Vagina (tissue), 2 donors: ENCODE measurements around the gene ITPK1. TPM values are rescaled to one million over a fixed set of nuclear protein-coding genes. Genes with fewer than 3 reads are reported as not detected.
"Not testable (repeated sequence)": the region's sequence is repeated elsewhere in the genome, so short reads cannot be mapped to it uniquely, and the experiment has no call there.

ENCODE experiments used
- DNase-seq, 2 donors: peaks; one replicate each; pipeline ENCODE4 v3.0.0-alpha.2; 2017; ENCODE audit errors: extremely low spot score in 2 of 2
- H3K27ac ChIP-seq: fragments of 200-600 bp; sonication (generic); one replicate; pipeline ENCODE4 v1.5.1; 2019
- H3K27me3 ChIP-seq: fragments of 200-600 bp; sonication (generic); one replicate; pipeline ENCODE4 v1.5.1; 2019
- H3K36me3 ChIP-seq, 2 donors: fragments of 200-600 bp; sonication (generic); one replicate each; pipeline ENCODE4 v1.5.1; 2017 to 2019
- H3K4me1 ChIP-seq: fragments of 200-600 bp; sonication (generic); one replicate; pipeline ENCODE4 v1.5.1; 2019
- H3K4me3 ChIP-seq, 2 donors: fragments of 200-600 bp; sonication (generic); 1 replicate in 1 of 2; 2 replicates in 1 of 2; pipeline ENCODE4 v1.5.1; 2016 to 2019
- H3K9me3 ChIP-seq: fragments of 200-600 bp; sonication (generic); one replicate; pipeline ENCODE4 v1.5.1; 2019
- POLR2A ChIP-seq, 2 donors: fragments of 450-650 bp; IDR thresholded peaks; one replicate each; pipeline ENCODE4 v1.6.1; 2017; ENCODE audit warnings: antibody characterized with exemption in 2 of 2, mild to moderate bottlenecking in 2 of 2, moderate library complexity in 2 of 2
- POLR2AphosphoS5 ChIP-seq, 2 donors: sonication (generic); formaldehyde crosslinking; IDR thresholded peaks; one replicate each; pipeline ENCODE4 v1.9.0; 2017; ENCODE audit warnings: antibody characterized with exemption in 2 of 2, mild to moderate bottlenecking in 2 of 2, low read depth in 1 of 2; ENCODE audit not compliant: insufficient read depth in 1 of 2
- intact Hi-C: fragments of 100-400 bp; cut with DNase I; formaldehyde crosslinking; loops from one replicate; pipeline ENCODE4 v1.15.1; 2023
- total RNA-seq: library from RNA; depleted of rRNA; stranded (reverse); fragments of >200 nt; gene quantifications from one replicate; pipeline ENCODE4 v1.2.3, GENCODE V29; 2016
- TF ChIP-seq, protein P1 (sequence below), 3 experiments: fragments of 450-650 bp in 2 of 3; fragments of 200-600 bp in 1 of 3; sonication (generic) in 1 of 3; IDR thresholded peaks; one replicate each; pipeline ENCODE4 v1.5.1; 2017 to 2019; ENCODE audit warnings: antibody characterized with exemption in 3 of 3, mild to moderate bottlenecking in 2 of 3, moderate library complexity in 2 of 3

The ITPK1 gene
- total RNA-seq, 1 donor from 2014 or later, result 49.6 TPM

DNA sequence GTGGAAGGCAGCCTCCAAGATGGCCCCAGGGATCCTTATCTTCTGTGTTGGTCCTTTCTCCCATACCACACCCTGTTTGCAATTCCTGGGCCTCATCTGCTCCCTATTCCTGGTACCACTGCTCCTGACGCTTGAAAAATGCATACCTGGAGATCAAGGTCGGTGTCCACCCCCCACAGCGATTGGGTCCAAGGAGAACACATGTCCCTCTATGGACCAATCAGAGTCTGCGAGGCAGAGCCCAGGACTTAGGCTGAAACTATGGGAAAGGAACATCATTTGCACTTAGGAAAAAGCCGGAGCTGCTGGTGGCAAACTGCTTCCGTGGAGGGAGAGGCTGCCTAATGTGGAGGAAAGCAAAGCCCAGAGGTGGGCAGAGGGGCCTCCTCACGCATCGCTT, 33.3 kb upstream of the ITPK1 start:
- Histone ChIP-seq H3K4me1 (peaks cover 10% of the 10 kb centered on the region), H3K27me3 (no peaks in the 10 kb centered on the region), H3K4me3 (no peak overlapping the region), H3K9me3 (no peaks in the 10 kb centered on the region), H3K36me3 (no peaks in the 10 kb centered on the region), H3K27ac (no peak overlapping the region)
- intact Hi-C loops, result no loop called here
- TF ChIP-seq POLR2A (IDR thresholded peaks at IDR 0.05) (no peak), POLR2AphosphoS5 (IDR thresholded peaks at IDR 0.05; ENCODE audit: insufficient read depth in 1 of 2, low read depth in 1 of 2) (no peak)
- TF ChIP-seq, protein P1, sequence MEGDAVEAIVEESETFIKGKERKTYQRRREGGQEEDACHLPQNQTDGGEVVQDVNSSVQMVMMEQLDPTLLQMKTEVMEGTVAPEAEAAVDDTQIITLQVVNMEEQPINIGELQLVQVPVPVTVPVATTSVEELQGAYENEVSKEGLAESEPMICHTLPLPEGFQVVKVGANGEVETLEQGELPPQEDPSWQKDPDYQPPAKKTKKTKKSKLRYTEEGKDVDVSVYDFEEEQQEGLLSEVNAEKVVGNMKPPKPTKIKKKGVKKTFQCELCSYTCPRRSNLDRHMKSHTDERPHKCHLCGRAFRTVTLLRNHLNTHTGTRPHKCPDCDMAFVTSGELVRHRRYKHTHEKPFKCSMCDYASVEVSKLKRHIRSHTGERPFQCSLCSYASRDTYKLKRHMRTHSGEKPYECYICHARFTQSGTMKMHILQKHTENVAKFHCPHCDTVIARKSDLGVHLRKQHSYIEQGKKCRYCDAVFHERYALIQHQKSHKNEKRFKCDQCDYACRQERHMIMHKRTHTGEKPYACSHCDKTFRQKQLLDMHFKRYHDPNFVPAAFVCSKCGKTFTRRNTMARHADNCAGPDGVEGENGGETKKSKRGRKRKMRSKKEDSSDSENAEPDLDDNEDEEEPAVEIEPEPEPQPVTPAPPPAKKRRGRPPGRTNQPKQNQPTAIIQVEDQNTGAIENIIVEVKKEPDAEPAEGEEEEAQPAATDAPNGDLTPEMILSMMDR (IDR thresholded peaks at IDR 0.05), result no peak
- no peak for DNase-seq

DNA sequence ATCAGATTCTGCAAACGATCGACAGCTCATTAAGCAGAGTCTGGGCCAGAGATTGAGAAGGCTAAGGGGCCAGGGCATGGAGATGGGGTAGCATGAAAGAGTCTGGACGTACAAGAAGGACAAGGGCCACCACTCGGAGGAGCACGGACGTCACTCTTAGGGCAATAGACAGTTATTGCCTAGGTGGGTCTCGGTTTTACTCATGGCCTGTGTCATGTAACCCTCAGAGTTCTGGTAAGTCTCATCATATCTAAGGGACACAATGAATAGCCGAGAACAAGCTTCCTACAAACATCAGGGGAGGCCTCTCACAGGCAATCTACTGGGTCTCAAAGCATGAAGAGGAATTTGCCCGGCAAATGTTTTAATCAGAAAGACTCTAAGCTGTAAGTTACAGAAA, 30.4 kb upstream of the ITPK1 start:
- no peaks in the 10 kb centered on the region for H3K9me3 ChIP-seq
- H3K4me1 ChIP-seq, result peaks cover 9% of the 10 kb centered on the region
- intact Hi-C loops, result no loop called here
- H3K27me3 ChIP-seq, result no peaks in the 10 kb centered on the region
- H3K27ac ChIP-seq, result no peak overlapping the region
- TF ChIP-seq POLR2AphosphoS5 (IDR thresholded peaks at IDR 0.05; ENCODE audit: insufficient read depth in 1 of 2, low read depth in 1 of 2) (no peak), POLR2A (IDR thresholded peaks at IDR 0.05) (no peak)
- TF ChIP-seq, protein P1 (IDR thresholded peaks at IDR 0.05), result no peak
- DNase-seq, result no peak
- no peaks in the 10 kb centered on the region for H3K36me3 ChIP-seq
- H3K4me3 ChIP-seq, result no peak overlapping the region

DNA sequence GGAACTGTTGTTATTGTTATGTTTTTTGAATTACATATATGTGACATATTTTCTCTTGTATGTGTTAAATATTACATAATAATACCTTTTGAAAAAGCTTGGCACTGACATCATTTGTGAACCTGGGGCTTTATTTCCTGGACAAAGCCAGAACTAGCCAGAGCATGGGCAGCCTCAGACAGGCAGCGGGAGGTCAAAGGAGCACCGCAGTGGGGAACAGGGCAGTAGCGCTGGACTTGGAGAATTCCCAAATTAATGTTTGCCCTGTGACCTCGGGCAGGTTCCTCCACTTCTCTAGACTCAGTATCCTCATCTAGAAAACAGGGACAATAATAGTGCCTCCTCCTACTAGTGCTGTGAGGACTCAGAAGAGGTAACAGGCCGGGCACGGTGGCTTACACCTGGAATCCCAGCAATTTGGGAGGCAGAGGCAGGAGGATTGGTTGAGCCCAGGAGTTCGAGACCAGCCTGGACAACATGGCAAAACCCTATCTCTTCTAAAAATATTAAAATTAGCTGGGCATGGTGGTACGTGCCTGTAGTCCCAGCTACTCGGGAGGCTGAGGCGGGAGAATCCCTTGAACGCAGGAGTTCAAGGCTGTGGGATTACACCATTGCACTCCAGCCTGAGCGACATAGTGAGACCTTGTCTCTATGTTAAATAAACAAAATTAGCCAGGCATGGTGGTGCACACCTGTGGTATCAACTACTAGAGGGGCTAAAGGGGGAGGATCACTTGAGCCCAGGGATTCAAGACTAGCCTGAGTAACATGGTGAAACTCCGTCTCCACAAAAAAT, 27.3 kb upstream of the ITPK1 start:
- intact Hi-C loops, result no loop called here
- DNase-seq, result no peak
- H3K27ac ChIP-seq, result no peak overlapping the region
- no peaks in the 10 kb centered on the region for H3K9me3 ChIP-seq
- no peaks in the 10 kb centered on the region for H3K27me3 ChIP-seq
- no peak overlapping the region for H3K4me3 ChIP-seq
- no peak for TF ChIP-seq POLR2AphosphoS5 (IDR thresholded peaks at IDR 0.05; ENCODE audit: insufficient read depth in 1 of 2, low read depth in 1 of 2)
- TF ChIP-seq POLR2A (IDR thresholded peaks at IDR 0.05), result no peak
- TF ChIP-seq, protein P1 (IDR thresholded peaks at IDR 0.05), result no peak
- no peaks in the 10 kb centered on the region for H3K4me1 ChIP-seq
- no peaks in the 10 kb centered on the region for H3K36me3 ChIP-seq

DNA sequence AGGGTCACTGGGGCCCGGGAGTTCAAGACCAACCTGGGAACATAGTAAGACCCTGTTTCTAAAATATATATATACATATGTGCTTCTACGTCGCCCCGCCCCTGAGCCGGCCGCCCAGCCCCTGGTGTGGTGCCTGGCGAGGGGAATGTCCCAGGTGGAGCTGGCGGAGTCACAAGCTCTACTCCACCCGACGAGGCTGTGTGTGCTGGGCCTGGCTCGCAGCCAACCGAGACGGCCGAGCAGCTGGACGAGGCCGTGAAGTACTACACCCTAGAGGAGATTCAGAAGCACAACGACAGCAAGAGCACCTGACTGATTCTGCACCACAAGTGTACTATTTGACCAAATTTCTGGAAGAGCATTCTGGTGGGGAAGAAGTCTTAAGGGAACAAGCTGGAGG, 22.1 kb upstream of the ITPK1 start:
- Histone ChIP-seq H3K4me3 (no peak overlapping the region), H3K9me3 (no peaks in the 10 kb centered on the region), H3K36me3 (no peaks in the 10 kb centered on the region), H3K27ac (no peak overlapping the region), H3K27me3 (no peaks in the 10 kb centered on the region), H3K4me1 (peaks cover 15% of the 10 kb centered on the region)
- DNase-seq, result no peak
- TF ChIP-seq POLR2A (IDR thresholded peaks at IDR 0.05) (no peak), POLR2AphosphoS5 (IDR thresholded peaks at IDR 0.05; ENCODE audit: insufficient read depth in 1 of 2, low read depth in 1 of 2) (no peak)
- TF ChIP-seq, protein P1 (IDR thresholded peaks at IDR 0.05), result no peak
- intact Hi-C loops, result loop anchor here (5.0 kb wide), 1 partner anchor 186 kb away; no protein-coding TSS in a partner anchor

DNA sequence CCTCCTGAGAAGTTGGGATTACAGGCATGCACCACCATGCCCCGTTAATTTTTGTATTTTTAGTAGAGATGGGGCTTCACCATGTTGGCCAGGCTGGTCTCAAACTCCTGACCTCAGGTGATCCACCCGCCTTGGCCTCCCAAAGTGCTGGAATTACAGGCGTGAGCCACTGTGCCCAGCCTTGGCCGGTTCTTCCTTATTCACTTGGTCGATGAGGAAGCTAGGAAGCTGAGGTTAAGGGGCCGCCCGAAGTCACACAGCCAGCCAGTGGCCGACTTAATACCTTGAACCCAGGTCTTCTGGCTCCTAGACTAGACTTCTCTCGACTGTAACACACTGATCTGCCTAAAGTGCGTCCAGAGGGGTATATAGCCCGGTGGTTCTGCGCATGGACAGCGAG, 20.8 kb upstream of the ITPK1 start:
- not testable (repeated sequence) for H3K9me3 ChIP-seq, H3K27me3 ChIP-seq, H3K4me3 ChIP-seq, H3K27ac ChIP-seq, H3K36me3 ChIP-seq, DNase-seq
- peaks cover 23% of the 10 kb centered on the region for H3K4me1 ChIP-seq
- intact Hi-C loops, result loop anchor here (5.0 kb wide), 1 partner anchor 184 kb away; no protein-coding TSS in a partner anchor
